HL-60 (cell line): ENCODE data around the gene CDC20.

Experiments
- DNase-seq, 2 experiments: peaks; one replicate each; pipeline ENCODE4 v3.0.0-alpha.2; 2010 to 2020; ENCODE audit warnings: low read depth in 1 of 2, low spot score in 1 of 2
- H3K27ac ChIP-seq: fragments of 250-450 bp; sonication (Bioruptor Pico); replicated peaks from 2 replicates; pipeline ENCODE4 v1.5.1; 2020; ENCODE audit warnings: mild to moderate bottlenecking, moderate library complexity
- H3K27me3 ChIP-seq: fragments of 250-450 bp; sonication (Bioruptor Pico); 2 replicates; pipeline ENCODE4 v1.5.1; 2021; ENCODE audit warnings: mild to moderate bottlenecking, moderate library complexity; ENCODE audit not compliant: insufficient read depth, poor library complexity, severe bottlenecking
- H3K4me3 ChIP-seq: replicated peaks from 2 replicates; pipeline ENCODE4 v1.5.1; 2011; ENCODE audit warnings: mild to moderate bottlenecking, control low read depth, low read length; ENCODE audit not compliant: insufficient read depth
- GABPA ChIP-seq: IDR thresholded peaks from 2 replicates; pipeline ENCODE4 v1.6.1; 2012; ENCODE audit warnings: low read depth
- POLR2AphosphoS5 ChIP-seq: IDR thresholded peaks from 2 replicates; pipeline ENCODE4 v1.6.1; 2012; ENCODE audit warnings: low read depth
- SPI1 ChIP-seq: IDR thresholded peaks from 2 replicates; pipeline ENCODE4 v1.6.1; 2012; ENCODE audit warnings: low read depth, mild to moderate bottlenecking, borderline replicate concordance
- TF ChIP-seq, protein P1 (sequence below): IDR thresholded peaks from one replicate; pipeline ENCODE4 v1.5.1; 2011; ENCODE audit warnings: low read length, control low read depth, inconsistent platforms; ENCODE audit not compliant: insufficient read depth
- TF ChIP-seq, protein P2 (sequence below): IDR thresholded peaks from 2 replicates; pipeline ENCODE4 v1.6.1; 2012; ENCODE audit warnings: low read depth; ENCODE audit not compliant: insufficient replicate concordance

Gene CDC20

DNA sequence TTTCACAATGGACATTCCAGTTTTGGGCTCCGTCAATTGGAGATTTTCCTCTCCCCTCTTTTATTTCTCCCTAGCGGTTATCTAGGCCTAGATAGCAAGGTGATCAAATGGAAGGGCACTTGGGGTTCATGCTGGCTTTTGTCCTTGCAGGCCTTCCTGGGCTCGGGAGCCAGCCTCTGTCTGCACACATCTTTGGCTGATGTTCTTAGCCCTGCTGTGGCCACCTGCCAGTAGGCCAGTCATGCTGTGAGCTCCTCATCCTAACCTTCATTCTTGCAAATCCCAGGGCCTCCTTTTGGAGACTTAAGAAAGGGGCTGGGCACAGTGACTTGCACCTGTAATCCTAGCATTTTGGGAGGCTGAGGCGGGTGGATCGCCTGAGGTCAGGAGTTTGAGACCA, 44.5 kb upstream of the CDC20 start:
- no peaks in the 10 kb centered on the region for H3K27me3 ChIP-seq
- H3K27ac ChIP-seq: no peak overlapping the region
- TF ChIP-seq POLR2AphosphoS5 (no peak), SPI1 (no peak), GABPA (no peak)
- TF ChIP-seq, protein P1, sequence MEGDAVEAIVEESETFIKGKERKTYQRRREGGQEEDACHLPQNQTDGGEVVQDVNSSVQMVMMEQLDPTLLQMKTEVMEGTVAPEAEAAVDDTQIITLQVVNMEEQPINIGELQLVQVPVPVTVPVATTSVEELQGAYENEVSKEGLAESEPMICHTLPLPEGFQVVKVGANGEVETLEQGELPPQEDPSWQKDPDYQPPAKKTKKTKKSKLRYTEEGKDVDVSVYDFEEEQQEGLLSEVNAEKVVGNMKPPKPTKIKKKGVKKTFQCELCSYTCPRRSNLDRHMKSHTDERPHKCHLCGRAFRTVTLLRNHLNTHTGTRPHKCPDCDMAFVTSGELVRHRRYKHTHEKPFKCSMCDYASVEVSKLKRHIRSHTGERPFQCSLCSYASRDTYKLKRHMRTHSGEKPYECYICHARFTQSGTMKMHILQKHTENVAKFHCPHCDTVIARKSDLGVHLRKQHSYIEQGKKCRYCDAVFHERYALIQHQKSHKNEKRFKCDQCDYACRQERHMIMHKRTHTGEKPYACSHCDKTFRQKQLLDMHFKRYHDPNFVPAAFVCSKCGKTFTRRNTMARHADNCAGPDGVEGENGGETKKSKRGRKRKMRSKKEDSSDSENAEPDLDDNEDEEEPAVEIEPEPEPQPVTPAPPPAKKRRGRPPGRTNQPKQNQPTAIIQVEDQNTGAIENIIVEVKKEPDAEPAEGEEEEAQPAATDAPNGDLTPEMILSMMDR: no peak
- TF ChIP-seq, protein P2, sequence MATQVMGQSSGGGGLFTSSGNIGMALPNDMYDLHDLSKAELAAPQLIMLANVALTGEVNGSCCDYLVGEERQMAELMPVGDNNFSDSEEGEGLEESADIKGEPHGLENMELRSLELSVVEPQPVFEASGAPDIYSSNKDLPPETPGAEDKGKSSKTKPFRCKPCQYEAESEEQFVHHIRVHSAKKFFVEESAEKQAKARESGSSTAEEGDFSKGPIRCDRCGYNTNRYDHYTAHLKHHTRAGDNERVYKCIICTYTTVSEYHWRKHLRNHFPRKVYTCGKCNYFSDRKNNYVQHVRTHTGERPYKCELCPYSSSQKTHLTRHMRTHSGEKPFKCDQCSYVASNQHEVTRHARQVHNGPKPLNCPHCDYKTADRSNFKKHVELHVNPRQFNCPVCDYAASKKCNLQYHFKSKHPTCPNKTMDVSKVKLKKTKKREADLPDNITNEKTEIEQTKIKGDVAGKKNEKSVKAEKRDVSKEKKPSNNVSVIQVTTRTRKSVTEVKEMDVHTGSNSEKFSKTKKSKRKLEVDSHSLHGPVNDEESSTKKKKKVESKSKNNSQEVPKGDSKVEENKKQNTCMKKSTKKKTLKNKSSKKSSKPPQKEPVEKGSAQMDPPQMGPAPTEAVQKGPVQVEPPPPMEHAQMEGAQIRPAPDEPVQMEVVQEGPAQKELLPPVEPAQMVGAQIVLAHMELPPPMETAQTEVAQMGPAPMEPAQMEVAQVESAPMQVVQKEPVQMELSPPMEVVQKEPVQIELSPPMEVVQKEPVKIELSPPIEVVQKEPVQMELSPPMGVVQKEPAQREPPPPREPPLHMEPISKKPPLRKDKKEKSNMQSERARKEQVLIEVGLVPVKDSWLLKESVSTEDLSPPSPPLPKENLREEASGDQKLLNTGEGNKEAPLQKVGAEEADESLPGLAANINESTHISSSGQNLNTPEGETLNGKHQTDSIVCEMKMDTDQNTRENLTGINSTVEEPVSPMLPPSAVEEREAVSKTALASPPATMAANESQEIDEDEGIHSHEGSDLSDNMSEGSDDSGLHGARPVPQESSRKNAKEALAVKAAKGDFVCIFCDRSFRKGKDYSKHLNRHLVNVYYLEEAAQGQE: no peak
- no peak for DNase-seq
- no peak overlapping the region for H3K4me3 ChIP-seq

DNA sequence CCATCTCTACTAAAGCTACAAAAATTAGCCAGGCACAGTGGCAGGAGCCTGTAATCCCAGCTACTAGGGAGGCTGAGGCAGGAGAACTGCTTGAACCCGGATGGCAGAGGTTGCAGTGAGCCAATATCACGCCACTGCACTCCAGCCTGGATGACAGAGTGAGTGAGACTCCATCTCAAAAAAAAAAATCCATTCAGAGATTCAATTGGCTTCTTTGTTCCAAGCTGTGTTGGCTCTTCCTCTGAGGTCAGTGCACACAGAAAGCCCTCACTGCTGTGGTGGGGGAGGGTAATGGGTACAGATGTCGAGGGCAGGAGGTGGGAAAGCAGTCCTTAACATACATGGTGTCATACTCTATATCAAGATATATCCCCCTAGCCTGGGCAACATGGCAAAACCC, 43.3 kb upstream of the CDC20 start:
- Histone ChIP-seq H3K27ac (no peak overlapping the region), H3K27me3 (no peaks in the 10 kb centered on the region), H3K4me3 (no peak overlapping the region)
- TF ChIP-seq, protein P1: no peak
- DNase-seq: no peak

DNA sequence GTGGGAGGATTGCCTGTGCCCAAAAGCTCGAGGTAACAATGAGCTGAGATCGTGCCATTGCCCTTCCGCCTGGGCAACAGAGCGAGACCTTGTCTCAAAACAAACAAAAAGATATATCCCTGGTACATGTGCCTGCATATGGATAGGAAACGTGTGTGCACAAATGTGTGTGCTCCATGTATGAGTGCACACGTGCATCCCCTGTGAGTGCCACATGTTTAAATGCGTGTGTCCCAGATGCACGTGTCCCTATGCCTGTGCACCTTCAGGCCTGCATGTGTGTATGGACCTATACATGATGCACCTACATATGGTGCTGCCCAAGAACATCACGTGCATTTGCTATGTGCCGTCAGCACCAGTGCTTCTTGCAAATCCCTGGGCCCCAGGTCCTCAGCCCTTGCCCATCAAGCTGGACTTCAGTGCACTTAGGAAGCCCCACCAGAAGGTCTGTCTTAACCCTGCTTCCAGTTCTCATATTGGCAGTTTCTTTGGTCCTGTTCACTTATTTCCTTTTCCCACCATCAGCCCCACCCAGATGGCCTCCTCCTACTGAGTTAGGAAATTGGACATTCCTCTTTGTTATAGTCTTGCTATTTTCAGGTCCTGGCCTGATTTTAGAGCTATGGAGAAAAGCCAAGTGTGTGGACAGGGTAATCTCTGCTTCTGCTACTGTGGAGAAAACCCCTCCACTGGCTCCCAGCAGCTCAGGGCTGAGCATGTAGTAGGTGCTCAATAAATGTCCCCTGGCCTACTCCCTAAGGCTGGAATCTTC, 42.6 kb upstream of the CDC20 start:
- TF ChIP-seq SPI1: no peak
- H3K27ac ChIP-seq: no peak overlapping the region
- no peak overlapping the region for H3K4me3 ChIP-seq
- no peak for DNase-seq
- no peaks in the 10 kb centered on the region for H3K27me3 ChIP-seq

DNA sequence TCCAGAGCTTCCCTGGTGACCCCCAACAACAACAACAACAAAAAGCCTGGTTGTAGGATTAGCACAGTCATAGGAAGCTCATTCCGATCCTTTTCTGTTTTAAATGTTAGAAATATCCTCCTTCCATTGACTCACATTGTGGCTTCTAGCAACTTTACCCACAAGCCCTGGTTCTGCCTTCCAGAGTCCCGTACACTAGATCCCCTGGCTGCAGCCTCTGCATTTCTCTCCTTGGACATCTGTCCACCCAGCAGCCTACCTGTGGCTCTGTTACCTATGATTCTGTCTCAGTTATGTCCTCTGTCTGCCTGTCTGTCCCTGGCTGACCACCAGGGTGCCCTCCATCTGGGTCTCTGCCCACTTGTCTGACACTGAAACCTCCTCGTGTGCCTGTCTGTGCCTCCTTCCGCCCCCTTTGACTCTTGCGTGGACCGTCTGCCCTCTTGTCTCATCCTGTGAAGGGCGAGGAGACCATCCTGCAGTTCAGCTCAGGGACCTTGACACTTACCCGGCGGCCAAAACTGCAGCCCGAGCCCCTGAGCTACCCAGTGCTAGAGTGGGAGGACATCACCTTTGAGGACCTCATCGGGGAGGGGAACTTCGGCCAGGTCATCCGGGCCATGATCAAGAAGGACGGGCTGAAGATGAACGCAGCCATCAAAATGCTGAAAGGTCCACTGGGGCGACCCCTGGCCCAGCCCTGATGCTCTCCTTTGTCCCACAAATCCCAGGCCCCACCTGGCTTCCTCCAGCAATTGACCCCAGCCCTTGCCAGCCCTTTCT, 41.9 kb upstream of the CDC20 start:
- no peaks in the 10 kb centered on the region for H3K27me3 ChIP-seq
- TF ChIP-seq GABPA (no peak), POLR2AphosphoS5 (no peak), SPI1 (no peak)
- TF ChIP-seq, protein P1: no peak
- TF ChIP-seq, protein P2: no peak
- H3K27ac ChIP-seq: no peak overlapping the region
- H3K4me3 ChIP-seq: no peak overlapping the region
- DNase-seq: no peak
